Measurements from ENCODE around the gene CPLX4.

CPLX4 gene

DNA sequence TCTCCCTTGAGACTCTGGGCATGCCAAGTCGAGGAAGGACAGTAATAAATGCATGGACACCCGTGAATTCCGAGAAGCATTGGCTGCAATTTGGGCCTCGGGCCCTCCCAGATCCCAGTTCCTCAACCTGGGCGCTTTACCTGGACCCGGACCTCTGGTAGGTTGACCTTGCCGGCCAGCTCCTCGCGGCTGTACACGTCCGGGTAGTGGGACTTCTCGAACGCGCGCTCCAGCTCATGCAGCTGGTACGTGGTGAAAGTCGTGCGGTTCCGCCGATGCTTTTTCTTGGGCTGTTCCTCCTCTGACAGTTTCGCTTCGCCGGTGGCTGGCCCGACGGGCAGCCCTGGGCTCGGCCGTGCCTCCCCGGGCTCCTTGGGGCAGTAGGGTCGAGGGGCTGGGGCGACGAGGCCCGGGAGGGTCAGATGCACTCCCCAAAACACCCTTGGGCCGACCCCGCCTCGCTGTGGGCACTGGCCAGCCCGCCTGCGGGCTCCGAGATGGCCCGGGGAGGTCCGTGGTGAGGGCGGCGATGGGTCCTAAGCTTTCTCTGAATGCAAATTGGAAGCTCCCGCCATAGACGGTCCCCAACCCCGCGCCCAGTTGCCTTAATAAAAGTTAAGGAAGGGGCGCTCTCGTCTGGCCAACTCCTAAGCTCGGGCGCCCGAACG, 46.1 kb downstream of the CPLX4 start:
- peak; percentile 42 for DNase-seq
- CTCF ChIA-PET: interaction anchor here (3.4 kb wide), 1 partner anchor 130 kb away, joined by 12 read pairs; no protein-coding TSS in a partner anchor
- no peak overlapping the region for H3K4me3 Mint-ChIP-seq
- H3K4me1 Mint-ChIP-seq: peaks cover 32% of the 10 kb centered on the region
- peaks cover 96% of the 10 kb centered on the region for H3K27me3 Mint-ChIP-seq
- H3K36me3 Mint-ChIP-seq: no peaks in the 10 kb centered on the region
- no peaks in the 10 kb centered on the region for H3K9me3 Mint-ChIP-seq
- H3K27ac Mint-ChIP-seq: no peak overlapping the region

DNA sequence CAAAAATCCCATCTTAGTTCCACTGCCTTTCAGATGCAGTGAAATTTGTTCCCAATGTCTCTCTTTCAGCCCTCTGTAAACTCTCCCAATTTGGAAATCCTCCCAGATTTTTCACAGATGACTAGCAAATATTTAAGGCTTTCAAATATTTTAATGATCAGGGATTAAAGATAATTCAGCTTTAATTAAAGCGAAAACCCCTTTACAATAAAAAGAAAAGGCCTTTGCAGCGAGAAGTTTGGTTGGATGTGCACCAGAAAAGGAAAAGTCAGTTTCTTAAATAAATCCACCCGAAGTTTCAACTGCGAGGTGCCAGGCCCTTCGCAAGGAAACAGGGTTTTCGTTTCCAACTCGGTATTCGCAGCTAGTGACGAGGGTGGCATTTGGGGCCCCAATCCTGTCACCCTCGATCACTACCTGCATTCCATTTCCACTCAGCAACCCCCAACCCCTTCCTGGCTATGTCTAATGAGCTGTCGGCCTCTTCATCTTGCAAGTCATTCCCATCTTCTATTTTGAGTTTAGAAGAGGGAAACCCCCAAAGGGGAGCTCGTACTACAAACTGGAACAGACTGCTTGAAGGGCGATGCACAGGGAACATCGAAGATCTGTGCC, 46.7 kb downstream of the CPLX4 start:
- DNase-seq: no peak
- H3K27me3 Mint-ChIP-seq: peaks cover 100% of the 10 kb centered on the region
- no peaks in the 10 kb centered on the region for H3K9me3 Mint-ChIP-seq
- H3K27ac Mint-ChIP-seq: no peak overlapping the region
- H3K4me1 Mint-ChIP-seq: peaks cover 35% of the 10 kb centered on the region
- CTCF ChIA-PET: interaction anchor here (3.4 kb wide), 1 partner anchor 131 kb away, joined by 12 read pairs; no protein-coding TSS in a partner anchor
- H3K4me3 Mint-ChIP-seq: no peak overlapping the region
- no peaks in the 10 kb centered on the region for H3K36me3 Mint-ChIP-seq

DNA sequence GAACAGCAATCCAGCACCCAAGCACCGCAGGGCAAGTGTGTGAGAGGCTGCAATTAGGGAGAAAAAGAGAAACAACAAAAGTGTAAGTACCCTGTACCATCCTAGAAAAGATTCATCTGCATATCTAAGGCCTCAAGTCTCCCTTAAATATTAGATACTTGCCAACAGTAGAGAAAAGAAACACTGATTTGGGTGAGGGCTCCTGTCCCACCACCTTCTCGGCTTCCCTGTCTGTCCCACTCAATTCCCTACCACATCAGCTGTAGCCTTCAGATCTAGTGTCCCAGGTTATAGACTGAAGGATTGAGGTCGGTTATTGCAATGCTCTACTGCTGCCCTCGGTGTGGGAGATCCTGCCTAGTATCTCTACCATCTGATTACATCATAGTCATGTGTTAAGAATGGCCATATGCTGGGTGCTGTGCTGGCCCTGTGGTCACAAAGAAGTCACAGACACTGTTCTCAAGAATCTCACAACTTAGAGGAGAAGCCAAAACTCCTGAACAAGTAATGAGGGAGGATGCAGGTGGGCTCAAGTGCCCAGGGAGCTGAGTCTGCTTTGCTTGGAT, 47.7 kb downstream of the CPLX4 start:
- Mint-ChIP-seq H3K4me1 (peaks cover 38% of the 10 kb centered on the region), H3K4me3 (no peak overlapping the region), H3K27ac (no peak overlapping the region), H3K36me3 (no peaks in the 10 kb centered on the region), H3K9me3 (no peaks in the 10 kb centered on the region), H3K27me3 (peaks cover 100% of the 10 kb centered on the region)
- CTCF ChIA-PET: interaction anchor here (3.4 kb wide), 1 partner anchor 132 kb away, joined by 12 read pairs; no protein-coding TSS in a partner anchor
- DNase-seq: no peak

DNA sequence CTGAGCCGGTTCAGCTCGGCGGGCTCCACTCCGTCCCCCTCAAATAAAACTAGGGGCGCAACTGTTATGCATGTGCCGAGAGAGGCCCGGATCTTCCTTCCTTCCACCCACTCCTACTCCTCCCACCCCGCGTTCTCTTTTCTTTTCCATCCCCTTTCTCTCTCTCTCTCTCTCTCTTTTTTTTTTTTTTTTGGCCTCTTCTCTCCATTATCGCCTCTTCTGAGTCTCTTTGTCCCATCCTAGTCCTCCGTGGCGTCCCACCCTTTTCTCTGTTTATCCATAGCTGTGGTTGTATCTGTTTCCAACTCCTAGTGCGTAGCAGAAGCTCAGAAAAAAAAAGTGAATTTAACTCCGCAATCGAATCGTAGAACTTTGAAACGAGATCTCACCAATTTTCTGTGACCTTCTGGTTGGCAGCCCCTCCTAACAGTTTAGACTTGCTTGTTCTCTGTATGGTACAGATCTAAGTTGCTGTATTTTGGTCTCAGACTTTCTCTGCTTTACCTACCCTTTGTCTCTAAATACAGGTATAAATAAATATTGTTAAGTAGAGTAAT, 48.8 kb downstream of the CPLX4 start:
- no peaks in the 10 kb centered on the region for H3K9me3 Mint-ChIP-seq
- H3K27ac Mint-ChIP-seq: no peak overlapping the region
- CTCF ChIA-PET: interaction anchor here (0.7 to 3.3 kb wide), 6 partner anchors 10 to 185 kb away, joined by 3 to 14 read pairs (median 6); no protein-coding TSS in a partner anchor
- peaks cover 41% of the 10 kb centered on the region for H3K4me1 Mint-ChIP-seq
- no peak for DNase-seq
- peaks cover 100% of the 10 kb centered on the region for H3K27me3 Mint-ChIP-seq
- H3K36me3 Mint-ChIP-seq: no peaks in the 10 kb centered on the region
- peak overlapping the region; percentile 19 for H3K4me3 Mint-ChIP-seq

DNA sequence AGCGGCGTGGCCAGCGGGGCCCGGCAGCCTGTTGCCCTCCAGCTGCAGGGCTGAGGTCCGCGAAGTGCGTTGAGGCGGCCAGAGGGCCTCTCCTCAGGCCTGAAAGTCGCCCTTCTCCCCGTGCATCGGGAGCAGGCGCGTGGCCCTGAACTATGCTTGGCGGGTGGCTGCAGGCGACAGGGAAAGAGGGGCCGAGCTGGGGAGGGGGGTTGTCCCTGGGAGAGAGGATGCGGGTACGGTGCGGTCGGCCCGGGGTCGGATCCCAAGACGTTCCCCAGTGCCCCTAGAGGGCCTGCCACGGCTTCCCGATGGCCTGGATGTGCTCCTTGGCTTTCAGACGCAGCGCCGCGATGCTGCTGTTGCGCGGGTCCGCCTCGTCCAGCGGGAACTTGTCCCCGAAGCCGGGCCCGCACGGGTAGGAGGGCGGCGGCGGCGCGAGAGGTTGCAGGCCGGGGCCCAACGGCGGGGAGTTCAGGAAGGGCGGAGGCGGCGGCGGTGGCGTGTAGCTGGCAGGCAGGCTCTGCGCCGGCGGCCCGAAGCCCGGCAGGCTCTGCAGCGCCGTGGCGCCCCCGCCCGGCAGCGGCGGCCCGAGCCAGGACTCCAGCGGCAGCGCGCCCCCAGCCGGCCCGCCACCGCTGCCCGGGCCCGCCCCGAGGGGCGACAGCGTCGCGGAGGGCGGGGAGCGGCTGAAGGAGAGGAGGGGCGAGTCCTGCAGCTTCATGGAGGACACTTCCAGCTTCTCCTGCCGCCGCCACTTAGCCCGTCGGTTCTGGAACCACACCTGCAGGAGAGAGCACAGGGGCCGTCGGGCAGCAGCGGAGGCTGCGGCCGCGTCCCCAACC, 49.5 kb downstream of the CPLX4 start:
- CTCF ChIA-PET: interaction anchor here (0.9 to 3.3 kb wide), 6 partner anchors 9 to 184 kb away, joined by 3 to 14 read pairs (median 6); no protein-coding TSS in a partner anchor
- DNase-seq: peak; percentile 61
- H3K27me3 Mint-ChIP-seq: peaks cover 100% of the 10 kb centered on the region
- no peaks in the 10 kb centered on the region for H3K36me3 Mint-ChIP-seq
- H3K4me1 Mint-ChIP-seq: peaks cover 40% of the 10 kb centered on the region
- peak overlapping the region; percentile 52 for H3K27ac Mint-ChIP-seq
- no peaks in the 10 kb centered on the region for H3K9me3 Mint-ChIP-seq
- H3K4me3 Mint-ChIP-seq: no peak overlapping the region

DNA sequence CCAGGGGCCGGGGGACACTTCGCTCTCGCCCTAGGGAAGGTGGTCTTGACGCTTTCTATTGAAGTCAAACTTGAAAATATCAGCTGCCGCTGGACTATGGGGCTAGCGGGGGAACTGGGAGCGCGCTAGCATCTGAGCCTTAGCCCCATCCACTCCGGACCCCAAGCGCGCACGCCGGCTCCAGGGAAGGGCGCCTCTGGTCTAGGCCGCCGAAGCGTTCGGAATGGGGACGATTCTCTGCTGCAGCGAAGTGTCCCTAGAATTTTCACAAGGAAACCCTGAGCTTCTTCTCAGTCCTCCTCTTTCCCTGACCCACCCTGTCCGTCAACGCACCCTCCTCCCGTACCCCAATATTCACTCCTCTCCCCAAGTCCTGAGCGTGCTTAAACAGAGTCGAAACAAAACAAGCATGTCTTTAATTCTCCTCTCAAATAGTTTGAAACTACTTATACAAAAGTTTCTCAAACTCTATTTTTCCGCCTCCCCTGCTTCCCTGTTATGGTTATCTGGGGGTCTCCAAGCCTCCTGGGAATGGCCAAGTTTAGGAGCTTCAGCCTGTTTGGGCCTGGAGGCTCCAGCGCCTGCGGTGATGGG, 50.2 kb downstream of the CPLX4 start:
- CTCF ChIA-PET: interaction anchor here (0.9 to 3.3 kb wide), 4 partner anchors 9 to 183 kb away, joined by 3 to 14 read pairs (median 7); no protein-coding TSS in a partner anchor
- Mint-ChIP-seq H3K4me3 (no peak overlapping the region), H3K9me3 (no peaks in the 10 kb centered on the region), H3K36me3 (no peaks in the 10 kb centered on the region), H3K27me3 (peaks cover 100% of the 10 kb centered on the region), H3K4me1 (peaks cover 36% of the 10 kb centered on the region), H3K27ac (no peak overlapping the region)
- no peak for DNase-seq

DNA sequence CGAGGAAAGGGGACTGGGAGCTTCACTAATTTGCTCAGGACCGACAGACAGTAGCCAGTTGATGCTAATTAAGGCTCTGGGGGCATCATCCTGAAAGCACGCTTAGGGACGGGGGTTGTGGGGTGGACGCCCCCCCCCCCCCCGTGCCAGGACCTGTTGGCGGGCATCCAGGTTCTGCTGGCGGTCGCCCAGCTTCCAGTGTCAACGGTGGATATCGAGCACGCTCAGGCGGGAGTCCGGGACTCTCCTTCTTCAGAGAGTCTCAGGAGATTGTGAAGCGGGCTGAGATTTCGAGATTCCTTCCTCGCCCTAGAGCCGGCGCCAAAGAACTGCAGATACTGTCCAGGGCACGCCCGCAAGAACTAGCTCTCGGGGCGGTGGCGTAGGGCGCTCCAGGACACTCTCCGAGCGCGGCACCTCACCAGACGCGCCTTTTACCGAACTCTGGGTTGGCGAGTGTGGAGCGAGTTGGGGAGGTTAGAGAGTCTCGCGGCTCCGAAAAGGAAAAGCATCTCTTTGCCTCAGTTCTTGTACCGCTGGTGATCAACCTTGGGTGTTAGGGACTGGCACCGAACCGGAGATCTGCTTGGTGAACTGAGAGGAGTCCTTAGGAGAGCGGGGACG, 50.8 kb downstream of the CPLX4 start:
- no peak for DNase-seq
- Mint-ChIP-seq H3K4me1 (peaks cover 36% of the 10 kb centered on the region), H3K27me3 (peaks cover 100% of the 10 kb centered on the region), H3K27ac (peak overlapping the region; percentile 55), H3K4me3 (no peak overlapping the region), H3K9me3 (no peaks in the 10 kb centered on the region), H3K36me3 (no peaks in the 10 kb centered on the region)
- CTCF ChIA-PET: interaction anchor here (0.7 to 3.3 kb wide), 4 partner anchors 52 to 183 kb away, joined by 3 to 14 read pairs (median 7); no protein-coding TSS in a partner anchor

DNA sequence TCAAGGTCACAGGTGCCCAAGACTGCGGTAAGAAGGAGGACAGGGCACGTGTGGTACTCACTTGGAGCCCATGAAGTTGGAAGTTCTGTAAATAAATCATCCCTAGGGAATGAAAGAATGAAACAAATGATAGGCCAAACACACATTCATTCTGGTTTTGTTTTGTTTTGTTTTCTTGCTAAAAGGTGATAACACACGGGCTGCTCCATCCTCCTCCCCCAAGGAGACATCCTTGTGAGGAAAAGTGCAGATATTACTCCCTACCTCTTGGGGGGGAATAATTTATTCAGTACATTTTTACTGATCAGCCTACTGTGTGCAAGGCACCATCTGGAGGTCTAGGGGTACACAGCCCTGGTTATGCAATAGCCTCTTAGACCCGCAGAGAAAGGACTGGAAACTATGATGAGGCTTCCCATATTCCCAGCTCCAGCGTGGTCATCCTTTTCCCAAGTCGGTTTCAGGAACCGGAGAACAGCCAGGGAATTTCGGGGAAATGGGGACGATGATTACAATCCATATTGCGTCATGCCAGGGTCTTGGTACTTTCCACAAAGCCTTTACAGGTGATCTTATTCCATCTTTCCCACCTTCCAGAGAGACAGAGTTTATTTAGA, 51.5 kb downstream of the CPLX4 start:
- no peak for DNase-seq
- H3K4me3 Mint-ChIP-seq: no peak overlapping the region
- peaks cover 96% of the 10 kb centered on the region for H3K27me3 Mint-ChIP-seq
- peak overlapping the region; percentile 55 for H3K27ac Mint-ChIP-seq
- CTCF ChIA-PET: interaction anchor here (0.7 to 3.3 kb wide), 4 partner anchors 18 to 1231 kb away, joined by 3 to 11 read pairs (median 4); no protein-coding TSS in a partner anchor
- no peaks in the 10 kb centered on the region for H3K36me3 Mint-ChIP-seq
- H3K4me1 Mint-ChIP-seq: peaks cover 35% of the 10 kb centered on the region
- no peaks in the 10 kb centered on the region for H3K9me3 Mint-ChIP-seq

DNA sequence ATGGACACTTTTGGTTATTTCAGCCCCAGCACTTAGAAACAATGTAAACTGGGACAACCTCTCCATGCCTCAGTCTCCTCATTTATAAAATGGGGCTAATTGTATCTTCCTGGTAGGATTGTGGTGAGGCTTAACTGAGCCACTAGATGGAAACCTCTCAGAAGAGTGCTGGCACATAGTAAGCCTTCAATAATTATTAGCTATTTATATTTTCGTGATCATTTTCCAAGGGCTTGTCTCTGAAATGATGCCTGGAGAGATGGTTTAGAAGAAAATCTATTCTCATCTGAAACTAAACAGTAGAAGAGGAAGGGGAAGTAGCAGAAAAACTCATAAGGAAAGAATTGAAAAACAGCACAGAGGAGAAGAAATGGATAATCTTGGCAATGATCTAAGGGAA, 52.0 kb downstream of the CPLX4 start:
- no peak overlapping the region for H3K4me3 Mint-ChIP-seq
- no peak for DNase-seq
- H3K27ac Mint-ChIP-seq: no peak overlapping the region
- H3K9me3 Mint-ChIP-seq: no peaks in the 10 kb centered on the region
- no peaks in the 10 kb centered on the region for H3K36me3 Mint-ChIP-seq
- peaks cover 33% of the 10 kb centered on the region for H3K4me1 Mint-ChIP-seq
- CTCF ChIA-PET: interaction anchor here (0.7 to 1.0 kb wide), 2 partner anchors 18 to 1232 kb away, joined by 3 to 4 read pairs; no protein-coding TSS in a partner anchor
- peaks cover 91% of the 10 kb centered on the region for H3K27me3 Mint-ChIP-seq

DNA sequence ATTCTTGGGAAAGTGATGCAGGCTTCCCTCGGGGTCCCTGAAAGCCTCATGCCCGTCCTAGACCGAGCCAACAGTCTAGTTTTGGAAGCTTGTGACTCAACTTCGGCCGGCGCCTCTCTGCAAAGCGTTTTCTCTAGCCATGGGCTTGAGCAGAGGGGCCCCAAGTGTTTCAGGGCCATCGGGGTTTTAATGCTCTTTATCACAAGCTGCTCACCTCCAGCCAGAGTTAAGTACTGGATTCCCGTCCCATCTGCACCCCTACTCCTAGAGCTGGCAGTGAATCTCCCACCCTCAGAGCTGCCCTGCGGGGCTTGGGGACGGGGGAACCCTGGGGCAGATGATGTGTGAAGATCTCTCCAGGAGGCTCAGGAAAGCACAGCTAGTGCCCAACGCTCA, 52.5 kb downstream of the CPLX4 start:
- CTCF ChIA-PET: interaction anchor here (1.0 kb wide), 1 partner anchor 17 kb away, joined by 4 read pairs; no protein-coding TSS in a partner anchor
- no peaks in the 10 kb centered on the region for H3K36me3 Mint-ChIP-seq
- peaks cover 33% of the 10 kb centered on the region for H3K4me1 Mint-ChIP-seq
- H3K27me3 Mint-ChIP-seq: peaks cover 86% of the 10 kb centered on the region
- H3K4me3 Mint-ChIP-seq: peak overlapping the region; percentile 62
- H3K27ac Mint-ChIP-seq: no peak overlapping the region
- no peak for DNase-seq
- no peaks in the 10 kb centered on the region for H3K9me3 Mint-ChIP-seq

DNA sequence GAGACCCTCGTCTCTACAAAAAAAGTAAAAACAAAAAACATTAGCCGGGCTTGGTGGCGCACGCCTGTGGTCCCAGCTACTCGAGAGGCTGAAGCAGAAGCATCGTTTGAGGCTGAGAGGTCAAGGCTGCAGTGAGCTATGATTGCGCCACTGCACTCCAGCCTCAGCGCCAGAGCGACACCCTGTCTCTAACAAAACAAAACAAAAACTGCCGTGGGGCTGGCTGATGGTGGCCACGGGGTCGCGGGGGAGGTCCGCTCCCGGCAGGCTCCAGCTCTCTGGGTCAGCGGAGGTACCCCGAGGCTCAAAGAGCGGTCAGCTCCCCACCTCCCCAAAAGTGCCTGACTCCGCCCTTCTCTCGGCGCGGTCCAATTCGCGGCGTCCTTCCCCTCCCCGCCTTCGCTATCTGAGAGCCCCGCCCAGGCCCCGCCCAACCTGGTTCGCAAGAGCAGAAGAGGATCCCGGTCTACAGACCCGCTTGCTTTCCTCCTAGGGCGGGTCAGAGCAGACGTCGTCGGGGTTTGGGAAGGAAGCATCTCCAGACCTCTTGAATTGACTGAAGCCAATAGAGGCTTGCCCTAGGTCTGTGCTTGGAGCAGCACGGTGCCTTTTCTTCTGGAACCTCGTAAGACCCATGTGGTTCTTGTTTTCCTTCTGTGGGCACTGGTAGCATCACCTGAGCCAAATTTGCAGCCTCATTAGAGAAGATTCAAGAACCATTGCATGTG, 53.0 kb downstream of the CPLX4 start:
- Mint-ChIP-seq H3K36me3 (no peaks in the 10 kb centered on the region), H3K4me1 (peaks cover 33% of the 10 kb centered on the region), H3K27ac (no peak overlapping the region), H3K9me3 (no peaks in the 10 kb centered on the region), H3K4me3 (peak overlapping the region; percentile 62), H3K27me3 (peaks cover 86% of the 10 kb centered on the region)
- CTCF ChIA-PET: no interaction called here
- peak; percentile 65 for DNase-seq

DNA sequence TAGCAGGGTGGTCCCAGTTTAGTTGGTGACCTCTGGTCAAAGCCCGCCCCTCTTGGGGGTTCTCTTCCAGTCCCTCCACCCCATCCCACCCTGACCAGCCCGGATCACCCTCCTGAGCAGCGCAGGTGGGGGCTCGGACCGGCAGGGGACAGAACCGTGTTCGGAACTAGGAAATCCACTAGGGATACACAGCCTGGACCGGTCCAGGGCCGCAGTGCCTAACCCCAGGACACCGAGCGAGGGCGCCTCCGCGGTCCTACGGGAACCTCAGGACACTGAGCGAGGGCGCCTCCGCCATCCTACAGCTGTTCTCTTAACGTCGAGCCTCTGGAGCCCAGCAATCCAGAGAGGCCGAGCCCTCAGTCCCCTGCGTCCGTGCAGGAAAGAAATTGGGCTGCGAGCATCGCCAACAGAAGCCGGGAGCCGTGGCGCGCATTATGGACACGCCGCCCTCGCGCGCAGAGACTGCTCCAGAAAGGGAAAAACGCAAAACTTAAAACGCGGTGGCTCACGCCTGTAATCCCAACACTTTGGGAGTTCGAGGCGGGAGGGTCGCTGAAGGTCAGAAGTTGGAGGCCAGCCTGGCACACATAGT, 53.7 kb downstream of the CPLX4 start:
- Mint-ChIP-seq H3K36me3 (no peaks in the 10 kb centered on the region), H3K9me3 (no peaks in the 10 kb centered on the region), H3K4me3 (peak overlapping the region; percentile 62), H3K27ac (no peak overlapping the region), H3K4me1 (peaks cover 31% of the 10 kb centered on the region), H3K27me3 (peaks cover 79% of the 10 kb centered on the region)
- no peak for DNase-seq
- CTCF ChIA-PET: no interaction called here

Data from activated naive CD4-positive, alpha-beta T cell treated with anti-CD3 and anti-CD28 coated beads, Interleukin-2, amount 10 ng/mL, durations not matched to agents 7 days and 5 days (primary cell).